ENCODE measurements around the gene ADGRV1. TPM values are rescaled to one million over a fixed set of nuclear protein-coding genes. Genes with fewer than 3 reads are reported as not detected.
"Not testable (repeated sequence)": the region's sequence is repeated elsewhere in the genome, so short reads cannot be mapped to it uniquely, and the experiment has no call there.

Gene ADGRV1
- total RNA-seq, 4 donors from 2014 or later: 0.39 to 1.9 (median 1.00) TPM

DNA sequence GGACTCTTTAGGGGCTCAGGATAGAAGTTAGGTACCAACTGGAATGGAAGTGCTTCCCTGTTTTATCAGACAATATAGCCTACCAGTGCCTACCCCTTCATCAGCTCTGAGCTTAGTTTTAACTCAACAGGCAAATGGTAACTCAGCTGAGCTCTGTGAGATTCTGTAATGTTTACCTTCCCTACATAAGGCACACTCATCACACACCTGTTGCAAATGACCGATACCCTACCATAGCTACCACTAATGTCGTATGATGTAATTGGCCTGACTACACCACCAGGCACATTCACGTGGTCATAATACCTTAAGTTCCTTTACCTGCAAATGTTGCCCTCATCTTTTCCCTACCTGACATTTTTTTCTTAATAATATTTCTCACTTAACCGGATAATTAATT, 254.8 kb downstream of the ADGRV1 start:
- Histone ChIP-seq H3K27ac (no peak overlapping the region), H3K27me3 (no peaks in the 10 kb centered on the region), H3K4me3 (no peak overlapping the region), H3K9me3 (no peaks in the 10 kb centered on the region), H3K36me3 (no peaks in the 10 kb centered on the region), H3K4me1 (no peaks in the 10 kb centered on the region)
- no peak for DNase-seq (ENCODE audit: low spot score in 2 of 2)
- TF ChIP-seq CTCF (IDR thresholded peaks at IDR 0.05): no peak
- TF ChIP-seq EP300 (IDR thresholded peaks at IDR 0.05): no peak
- TF ChIP-seq POLR2A (IDR thresholded peaks at IDR 0.05): no peak
- WGBS, 2 donors: 95 to 96% methylated on average over 4 of the region's 4 CpGs

DNA sequence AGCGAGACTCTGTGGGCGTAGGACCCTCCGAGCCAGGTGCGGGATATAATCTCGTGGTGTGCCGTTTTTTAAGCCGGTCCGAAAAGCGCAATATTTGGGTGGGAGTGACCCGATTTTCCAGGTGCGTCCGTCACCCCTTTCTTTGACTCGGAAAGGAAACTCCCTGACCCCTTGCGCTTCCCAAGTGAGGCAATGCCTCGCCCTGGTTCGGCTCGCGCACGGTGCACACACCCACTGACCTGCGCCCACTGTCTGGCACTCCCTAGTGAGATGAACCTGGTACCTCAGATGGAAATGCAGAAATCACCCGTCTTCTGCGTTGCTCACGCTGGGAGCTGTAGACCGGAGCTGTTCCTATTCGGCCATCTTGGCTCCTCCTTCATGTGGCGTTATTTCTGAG, 263.5 kb downstream of the ADGRV1 start:
- H3K27ac ChIP-seq; H3K36me3 ChIP-seq; H3K4me3 ChIP-seq; H3K27me3 ChIP-seq; DNase-seq (ENCODE audit: low spot score in 2 of 2); H3K4me1 ChIP-seq: not testable (repeated sequence)
- 91 to 95% methylated on average over 26 of the region's 26 CpGs for WGBS, 2 donors
- peaks cover 0 to 11% (median 0%) of the 10 kb centered on the region in 4 donors for H3K9me3 ChIP-seq

DNA sequence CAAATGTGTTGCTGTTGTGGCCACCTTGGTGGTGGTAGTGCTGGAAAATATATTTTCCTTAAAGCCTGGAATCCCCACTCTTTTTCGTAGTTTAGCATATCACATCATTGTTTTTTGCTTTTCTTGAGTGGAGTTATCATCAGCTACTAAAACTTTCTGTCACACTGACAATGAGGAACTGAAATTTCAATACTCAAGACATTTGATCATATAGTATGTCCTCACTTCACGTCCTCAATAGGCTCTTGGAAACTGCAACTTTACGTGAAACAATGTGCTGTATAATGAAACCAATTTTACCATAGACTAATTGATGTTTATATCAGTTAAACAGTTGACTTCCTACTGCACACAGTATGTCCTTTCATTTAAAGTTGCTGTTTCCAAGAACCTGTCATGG, 265.8 kb downstream of the ADGRV1 start:
- no peak for DNase-seq (ENCODE audit: low spot score in 2 of 2)
- H3K9me3 ChIP-seq: peaks cover 0 to 11% (median 0%) of the 10 kb centered on the region in 4 donors
- no peaks in the 10 kb centered on the region for H3K4me1 ChIP-seq
- no peak for TF ChIP-seq EP300 (IDR thresholded peaks at IDR 0.05)
- 82 to 83% methylated on average over 3 of the region's 3 CpGs for WGBS, 2 donors
- no peaks in the 10 kb centered on the region for H3K27me3 ChIP-seq
- H3K27ac ChIP-seq: no peak overlapping the region
- no peaks in the 10 kb centered on the region for H3K36me3 ChIP-seq
- H3K4me3 ChIP-seq: no peak overlapping the region

DNA sequence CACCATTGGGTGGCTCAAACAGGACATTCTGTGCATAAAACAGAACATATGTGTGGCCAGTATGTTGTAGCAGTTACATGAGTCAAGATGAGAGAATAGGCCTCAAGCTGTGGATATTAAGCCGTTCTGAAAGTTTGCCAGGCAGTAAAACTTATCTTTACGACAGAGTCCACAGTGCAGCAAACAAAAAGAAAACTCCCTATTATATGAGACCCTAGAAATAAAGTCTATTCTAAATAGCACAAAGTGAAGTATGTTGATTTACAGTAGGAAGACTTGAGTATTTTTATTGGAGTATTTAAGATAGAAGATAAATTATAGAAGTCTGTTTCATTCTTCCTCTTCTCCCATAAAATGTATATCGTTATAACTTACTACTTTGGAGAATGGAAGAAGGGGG, 271.5 kb downstream of the ADGRV1 start:
- no peaks in the 10 kb centered on the region for H3K36me3 ChIP-seq
- DNase-seq (ENCODE audit: low spot score in 2 of 2): no peak
- H3K9me3 ChIP-seq: peaks cover 0 to 4% (median 0%) of the 10 kb centered on the region in 4 donors
- TF ChIP-seq POLR2A (IDR thresholded peaks at IDR 0.05): no peak
- no peak for TF ChIP-seq CTCF (IDR thresholded peaks at IDR 0.05)
- no peak for TF ChIP-seq EP300 (IDR thresholded peaks at IDR 0.05)
- no peaks in the 10 kb centered on the region for H3K27me3 ChIP-seq
- H3K27ac ChIP-seq: no peak overlapping the region
- H3K4me3 ChIP-seq: no peak overlapping the region
- H3K4me1 ChIP-seq: no peaks in the 10 kb centered on the region
- 49 to 67% methylated on average over 3 of the region's 3 CpGs for WGBS, 2 donors

- Histone ChIP-seq H3K27ac (no peak overlapping the region), H3K9me3 (peaks cover 0 to 4% (median 0%) of the 10 kb centered on the region in 4 donors), H3K27me3 (no peaks in the 10 kb centered on the region), H3K4me1 (no peaks in the 10 kb centered on the region), H3K4me3 (no peak overlapping the region), H3K36me3 (no peaks in the 10 kb centered on the region)
- TF ChIP-seq POLR2A (IDR thresholded peaks at IDR 0.05) (no peak), CTCF (IDR thresholded peaks at IDR 0.05) (no peak), EP300 (IDR thresholded peaks at IDR 0.05) (no peak)
- no peak for DNase-seq (ENCODE audit: low spot score in 2 of 2)
- WGBS, 2 donors: 79 to 81% methylated on average over 2 of the region's 2 CpGs
Observed at GRCh38 chr5:90833753-90834152, 275.2 kb downstream of the ADGRV1 start.

GRCh38 chr5:90834711-90835110, 276.1 kb downstream of the ADGRV1 start:
- no peak overlapping the region for H3K4me3 ChIP-seq
- TF ChIP-seq POLR2A (IDR thresholded peaks at IDR 0.05): no peak
- no peak for TF ChIP-seq EP300 (IDR thresholded peaks at IDR 0.05)
- H3K4me1 ChIP-seq: no peaks in the 10 kb centered on the region
- 96 to 97% methylated on average over 3 of the region's 3 CpGs for WGBS, 2 donors
- DNase-seq (ENCODE audit: low spot score in 2 of 2): no peak
- no peaks in the 10 kb centered on the region for H3K27me3 ChIP-seq
- H3K27ac ChIP-seq: no peak overlapping the region
- H3K9me3 ChIP-seq: peaks cover 0 to 4% (median 0%) of the 10 kb centered on the region in 4 donors
- no peaks in the 10 kb centered on the region for H3K36me3 ChIP-seq

DNA sequence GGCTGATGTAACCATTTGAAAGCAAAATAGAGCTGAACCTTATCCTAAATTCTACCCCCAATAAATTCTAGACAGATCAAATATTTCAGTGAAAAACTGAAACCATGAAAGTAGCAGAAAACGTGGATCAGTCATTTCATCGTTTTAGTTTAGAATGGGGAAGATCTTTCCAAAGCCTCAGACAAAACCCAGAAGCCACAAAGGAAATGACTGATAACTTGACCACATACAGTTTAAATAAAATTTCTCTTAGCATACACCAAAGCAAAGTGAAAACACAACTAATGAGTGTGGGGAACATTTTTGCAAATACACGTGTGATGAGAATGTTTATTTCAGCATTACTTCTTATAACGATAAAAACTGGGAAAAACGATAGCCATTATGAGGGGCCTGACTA, 284.8 kb downstream of the ADGRV1 start:
- Histone ChIP-seq H3K36me3 (no peaks in the 10 kb centered on the region), H3K4me3 (no peak overlapping the region), H3K9me3 (no peaks in the 10 kb centered on the region), H3K4me1 (no peaks in the 10 kb centered on the region), H3K27ac (no peak overlapping the region), H3K27me3 (no peaks in the 10 kb centered on the region)
- TF ChIP-seq CTCF (IDR thresholded peaks at IDR 0.05): no peak
- TF ChIP-seq POLR2A (IDR thresholded peaks at IDR 0.05): no peak
- TF ChIP-seq EP300 (IDR thresholded peaks at IDR 0.05): no peak
- no peak for DNase-seq (ENCODE audit: low spot score in 2 of 2)
- 78 to 80% methylated on average over 5 of the region's 5 CpGs for WGBS, 2 donors

Measured in tibial nerve (tissue), 4 donors.